PC-3 (cell line): ENCODE results near the gene SLC4A7. TPM values are rescaled to one million over a fixed set of nuclear protein-coding genes. Genes with fewer than 3 reads are reported as not detected.

Source experiments
- ATAC-seq: fragments of 200-7000 bp; cut with Tn5 transposase; 2 replicates; pipeline ENCODE4 v1.9.1; 2020; ENCODE audit warnings: mild to moderate bottlenecking, moderate library complexity
- BruUV-seq: library from RNA; stranded (reverse); fragments of 400-500 nt; replicated peaks from 2 replicates; lab custom pipeline; 2021; lab: Mats Ljungman, UMichigan
- CTCF ChIA-PET: fragments of 300-600 bp; sonication (Branson Sonifier 250); formaldehyde crosslinking; loops from one replicate; lab custom pipeline; 2022; ENCODE audit warnings: antibody characterized with exemption; lab: Charles Lee
- POLR2A ChIA-PET: fragments of 300-600 bp; sonication (Branson Sonifier 250); formaldehyde crosslinking; loops from one replicate; lab custom pipeline; 2022; ENCODE audit warnings: antibody characterized with exemption; ENCODE audit not compliant: unreplicated experiment; lab: Charles Lee
- DNase-seq: peaks from one replicate; pipeline ENCODE4 v3.0.0-alpha.2; 2015
- H2AFZ ChIP-seq: fragments of 300-600 bp; sonication (generic); 2 replicates; pipeline ENCODE4 v1.6.0; 2016; ENCODE audit warnings: antibody characterized with exemption, low read length
- H3F3A ChIP-seq: fragments of 300-600 bp; sonication (generic); one replicate; pipeline ENCODE4 v1.6.0; 2017; ENCODE audit warnings: antibody characterized with exemption, low read length, control low read depth, mild to moderate bottlenecking; ENCODE audit not compliant: unreplicated experiment
- H3K27ac ChIP-seq: fragments of 300-600 bp; sonication (generic); 2 replicates; pipeline ENCODE4 v1.5.1; 2016; ENCODE audit warnings: mild to moderate bottlenecking, low read length
- H3K27me3 ChIP-seq: fragments of 300-600 bp; sonication (generic); 2 replicates; pipeline ENCODE4 v1.6.1; 2016; ENCODE audit warnings: low read length, mixed read lengths
- H3K36me3 ChIP-seq: fragments of 300-600 bp; sonication (generic); 2 replicates; pipeline ENCODE4 v1.6.1; 2016; ENCODE audit warnings: low read depth, mixed run types, low read length, mixed read lengths
- H3K4me1 ChIP-seq: fragments of 300-600 bp; sonication (generic); 2 replicates; pipeline ENCODE4 v1.5.1; 2016; ENCODE audit warnings: low read length; ENCODE audit not compliant: insufficient read depth
- H3K4me2 ChIP-seq: fragments of 300-600 bp; sonication (generic); 2 replicates; pipeline ENCODE4 v1.6.0; 2016; ENCODE audit warnings: low read length
- H3K4me3 ChIP-seq: fragments of 300-600 bp; sonication (generic); 2 replicates; pipeline ENCODE4 v1.5.1; 2016; ENCODE audit warnings: mild to moderate bottlenecking, low read length, mixed read lengths
- H3K79me2 ChIP-seq: fragments of 300-600 bp; sonication (generic); 2 replicates; pipeline ENCODE4 v1.6.1; 2017; ENCODE audit warnings: low read length, mixed read lengths
- H3K9ac ChIP-seq: fragments of 300-600 bp; sonication (generic); 2 replicates; pipeline ENCODE4 v1.6.0; 2016; ENCODE audit warnings: mild to moderate bottlenecking, low read length
- H3K9me2 ChIP-seq: fragments of 300-600 bp; sonication (generic); replicated peaks from 2 replicates; pipeline ENCODE4 v1.6.1; 2016; ENCODE audit warnings: mixed run types, low read length, mixed read lengths
- H3K9me3 ChIP-seq: fragments of 300-600 bp; sonication (generic); 2 replicates; pipeline ENCODE4 v1.6.1; 2016; ENCODE audit warnings: low read length, mixed read lengths
- H4K20me1 ChIP-seq: fragments of 300-600 bp; sonication (generic); 2 replicates; pipeline ENCODE4 v1.6.1; 2016; ENCODE audit warnings: low read length, mixed read lengths
- EZH2 ChIP-seq: fragments of 300-600 bp; sonication (generic); IDR thresholded peaks from one replicate; pipeline ENCODE4 v1.6.1; 2017; ENCODE audit warnings: antibody characterized with exemption, mild to moderate bottlenecking, low read length; ENCODE audit not compliant: unreplicated experiment
- EZH2phosphoT487 ChIP-seq: fragments of 300-600 bp; sonication (generic); IDR thresholded peaks from 2 replicates; pipeline ENCODE4 v1.6.1; 2018; ENCODE audit warnings: mild to moderate bottlenecking, antibody characterized with exemption, low read length, borderline replicate concordance
- intact Hi-C: fragments of 100-400 bp; cut with micrococcal nuclease; formaldehyde crosslinking; loops from 2 replicates; pipeline ENCODE4 v1.9.0; 2023
- total RNA-seq: library from RNA; depleted of rRNA; stranded (reverse); fragments of >200 nt; gene quantifications from 2 replicates; pipeline ENCODE4 v1.2.3, GENCODE V29; 2014
- TF ChIP-seq, protein P1 (sequence below): fragments of 300-600 bp; sonication (generic); conservative IDR thresholded peaks from 2 replicates; pipeline ENCODE4 v1.5.1; 2017; ENCODE audit warnings: antibody characterized with exemption, low read depth, mild to moderate bottlenecking, low read length

Gene SLC4A7
- total RNA-seq, 1 experiment from 2014 or later, result 56.0 TPM

- Histone ChIP-seq H3K27me3 (no peaks in the 10 kb centered on the region), H3K79me2 (no peaks in the 10 kb centered on the region), H3K9ac (no peak overlapping the region), H3K4me3 (no peak overlapping the region), H3K4me2 (no peak overlapping the region), H3K27ac (no peak overlapping the region), H3F3A (peaks cover 3% of the 10 kb centered on the region), H2AFZ (no peak overlapping the region), H3K9me3 (no peaks in the 10 kb centered on the region), H3K9me2 (no peaks in the 10 kb centered on the region), H3K4me1 (no peaks in the 10 kb centered on the region), H3K36me3 (peaks cover 40% of the 10 kb centered on the region), H4K20me1 (no peaks in the 10 kb centered on the region)
- CTCF ChIA-PET, result interaction anchor here (0.6 to 0.7 kb wide), 2 partner anchors 98 to 331 kb away, joined by 3 to 16 read pairs; no protein-coding TSS in a partner anchor
- no peak for TF ChIP-seq EZH2
- TF ChIP-seq, protein P1, sequence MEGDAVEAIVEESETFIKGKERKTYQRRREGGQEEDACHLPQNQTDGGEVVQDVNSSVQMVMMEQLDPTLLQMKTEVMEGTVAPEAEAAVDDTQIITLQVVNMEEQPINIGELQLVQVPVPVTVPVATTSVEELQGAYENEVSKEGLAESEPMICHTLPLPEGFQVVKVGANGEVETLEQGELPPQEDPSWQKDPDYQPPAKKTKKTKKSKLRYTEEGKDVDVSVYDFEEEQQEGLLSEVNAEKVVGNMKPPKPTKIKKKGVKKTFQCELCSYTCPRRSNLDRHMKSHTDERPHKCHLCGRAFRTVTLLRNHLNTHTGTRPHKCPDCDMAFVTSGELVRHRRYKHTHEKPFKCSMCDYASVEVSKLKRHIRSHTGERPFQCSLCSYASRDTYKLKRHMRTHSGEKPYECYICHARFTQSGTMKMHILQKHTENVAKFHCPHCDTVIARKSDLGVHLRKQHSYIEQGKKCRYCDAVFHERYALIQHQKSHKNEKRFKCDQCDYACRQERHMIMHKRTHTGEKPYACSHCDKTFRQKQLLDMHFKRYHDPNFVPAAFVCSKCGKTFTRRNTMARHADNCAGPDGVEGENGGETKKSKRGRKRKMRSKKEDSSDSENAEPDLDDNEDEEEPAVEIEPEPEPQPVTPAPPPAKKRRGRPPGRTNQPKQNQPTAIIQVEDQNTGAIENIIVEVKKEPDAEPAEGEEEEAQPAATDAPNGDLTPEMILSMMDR, result no peak
- TF ChIP-seq EZH2phosphoT487, result no peak
- BruUV-seq, result no TSS peak
- POLR2A ChIA-PET, result interaction anchor here (0.7 kb wide), 1 partner anchor 11 kb away, joined by 6 read pairs; the partner anchor contains the start of gene NEK10
- intact Hi-C loops, result no loop called here
- DNase-seq, result no peak
- ATAC-seq, result no peak
Measured at GRCh38 chr3:27380433-27381357, 103.5 kb downstream of the SLC4A7 start.

DNA sequence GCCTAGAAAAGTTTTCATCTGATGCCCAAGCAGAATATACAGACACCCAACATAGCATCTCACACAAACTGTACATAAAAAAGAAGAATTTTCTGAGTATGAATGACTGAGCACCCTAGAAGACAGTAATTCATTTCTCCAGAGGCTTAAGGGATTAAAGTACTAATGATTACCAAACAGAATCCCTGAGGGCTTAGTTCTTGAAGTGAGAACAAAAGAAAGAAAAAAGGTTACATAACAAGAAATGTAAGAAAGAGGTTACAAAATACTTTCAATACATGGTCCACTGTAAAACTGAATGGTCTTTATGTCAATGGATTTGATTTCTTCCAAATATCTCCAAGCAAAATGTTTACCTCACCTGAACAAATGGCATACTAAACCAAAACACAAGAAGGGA lies 105.9 kb downstream of the SLC4A7 start:
- no peaks in the 10 kb centered on the region for H3K9me2 ChIP-seq
- ChIA-PET POLR2A (no interaction called here), CTCF (no interaction called here)
- no peak overlapping the region for H3K4me2 ChIP-seq
- no peaks in the 10 kb centered on the region for H3K9me3 ChIP-seq
- ATAC-seq (no peak), DNase-seq (no peak)
- no peaks in the 10 kb centered on the region for H4K20me1 ChIP-seq
- peaks cover 32% of the 10 kb centered on the region for H3K36me3 ChIP-seq
- TF ChIP-seq EZH2phosphoT487 (no peak), EZH2 (no peak)
- TF ChIP-seq, protein P1, result no peak
- H3K79me2 ChIP-seq, result no peaks in the 10 kb centered on the region
- no peak overlapping the region for H3K4me3 ChIP-seq
- H3F3A ChIP-seq, result no peaks in the 10 kb centered on the region
- no peak overlapping the region for H2AFZ ChIP-seq
- H3K9ac ChIP-seq, result no peak overlapping the region
- no peaks in the 10 kb centered on the region for H3K4me1 ChIP-seq
- BruUV-seq, result no TSS peak
- no peaks in the 10 kb centered on the region for H3K27me3 ChIP-seq
- intact Hi-C loops, result no loop called here
- no peak overlapping the region for H3K27ac ChIP-seq
